GM20000 (cell line): ENCODE data around the gene PRPSAP1.
"Not testable (repeated sequence)": the region's sequence is repeated elsewhere in the genome, so short reads cannot be mapped to it uniquely, and the experiment has no call there.

ENCODE experiments used
- DNase-seq: peaks from one replicate; pipeline ENCODE4 v3.0.0; 2012; ENCODE audit warnings: low spot score
- CTCF ChIP-seq: IDR thresholded peaks from 2 replicates; pipeline ENCODE4 v1.5.1; 2012; ENCODE audit warnings: mild to moderate bottlenecking, control low read depth; ENCODE audit errors: extremely low read depth, missing control alignments

PRPSAP1 gene

GRCh38 chr17:76270770-76271668 is 82.7 kb downstream of the PRPSAP1 start:
- TF ChIP-seq CTCF, result no peak
- no peak for DNase-seq

- TF ChIP-seq CTCF, result no peak
- peak; percentile 58 for DNase-seq
Measured at GRCh38 chr17:76270127-76270592, 83.6 kb downstream of the PRPSAP1 start.

GRCh38 chr17:76268991-76269981 is 84.4 kb downstream of the PRPSAP1 start:
- no peak for DNase-seq
- no peak for TF ChIP-seq CTCF

GRCh38 chr17:76268015-76268749 is 85.5 kb downstream of the PRPSAP1 start:
- no peak for TF ChIP-seq CTCF
- peak; percentile 70 for DNase-seq

GRCh38 chr17:76267581-76268001 is 86.1 kb downstream of the PRPSAP1 start:
- not testable (repeated sequence) for DNase-seq

- no peak for TF ChIP-seq CTCF
Measured at GRCh38 chr17:76267051-76267576, 86.6 kb downstream of the PRPSAP1 start.

More at GRCh38 chr17:76267051-76267576, 86.6 kb downstream of the PRPSAP1 start:
- DNase-seq, result no peak
